GM12878 (cell line): ENCODE data around the gene ZFP64. TPM values are rescaled to one million over a fixed set of nuclear protein-coding genes. Genes with fewer than 3 reads are reported as not detected.
A peak's percentile ranks its signal among the peaks of the same experiment; 100 is the strongest.

Experiments used
- ATAC-seq: fragments of 200-7000 bp; cut with Tn5 transposase; 3 replicates; pipeline ENCODE4 v1.9.1; 2020; ENCODE audit warnings: mild to moderate bottlenecking, moderate library complexity
- BruUV-seq: library from RNA; stranded (reverse); fragments of 400-500 nt; replicated peaks from 2 replicates; lab custom pipeline; 2021; lab: Mats Ljungman, UMichigan
- CTCF ChIA-PET: fragments of 300-600 bp; sonication (Branson Sonifier 250); formaldehyde crosslinking; extraction: SDS; loops from one replicate; lab custom pipeline; 2021; ENCODE audit warnings: inconsistent platforms; lab: Yijun Ruan, JAX
- POLR2A ChIA-PET: fragments of 350-600 bp; formaldehyde crosslinking; extraction: SDS; loops from one replicate; lab custom pipeline; 2021; ENCODE audit warnings: inconsistent platforms; lab: Charles Lee
- RAD21 ChIA-PET: fragments of 300-600 bp; sonication (Branson Sonifier 250); formaldehyde crosslinking; loops from one replicate; lab custom pipeline; 2023; ENCODE audit warnings: antibody characterized with exemption; ENCODE audit not compliant: unreplicated experiment; lab: Charles Lee
- SMC1A ChIA-PET: fragments of 300-600 bp; sonication (Branson Sonifier 250); formaldehyde crosslinking; loops from one replicate; lab custom pipeline; 2023; ENCODE audit not compliant: unreplicated experiment, uncharacterized antibody; lab: Charles Lee
- DNase-seq: peaks from one replicate; pipeline ENCODE4 v3.0.0-alpha.2; 2011; ENCODE audit warnings: low read depth, low spot score
- FAIRE-seq: peaks from 3 replicates; lab custom pipeline; 2011; peaks lifted over from hg19 to GRCh38; lab: Jason Lieb, UNC
- H2AFZ ChIP-seq: 2 replicates; pipeline ENCODE4 v1.6.0; 2011; ENCODE audit warnings: low read depth, low read length, control low read depth; ENCODE audit not compliant: control insufficient read depth
- H3K27ac ChIP-seq: 2 replicates; pipeline ENCODE4 v1.5.1; 2011; ENCODE audit warnings: control low read depth; ENCODE audit not compliant: control insufficient read depth, insufficient read depth
- H3K27me3 ChIP-seq, 2 experiments: replicated peaks in 1 of 2; 2 replicates each; pipeline versions ENCODE4 v1.6.0 to v1.6.1; 2011; ENCODE audit warnings: low read length in 1 of 2; ENCODE audit not compliant: control insufficient read depth in 2 of 2, insufficient read depth in 2 of 2
- H3K36me3 ChIP-seq, 2 experiments: 2 replicates each; pipeline ENCODE4 v1.5.1; 2011; ENCODE audit warnings: low read length in 1 of 2; ENCODE audit not compliant: control insufficient read depth in 2 of 2, insufficient read depth in 2 of 2
- H3K4me1 ChIP-seq: 2 replicates; pipeline ENCODE4 v1.6.1; 2011; ENCODE audit warnings: mild to moderate bottlenecking, low read length, moderate library complexity, mixed read lengths; ENCODE audit not compliant: control insufficient read depth, insufficient read depth
- H3K4me2 ChIP-seq: 2 replicates; pipeline ENCODE4 v1.6.0; 2011; ENCODE audit warnings: control low read depth; ENCODE audit not compliant: control insufficient read depth, insufficient read depth
- H3K4me3 ChIP-seq: fragments of 200-600 bp; sonication (generic); 2 replicates; pipeline ENCODE4 v1.5.1; 2016
- H3K79me2 ChIP-seq: 2 replicates; pipeline ENCODE4 v1.6.0; 2011; ENCODE audit warnings: low read length; ENCODE audit not compliant: control insufficient read depth, insufficient read depth
- H3K9ac ChIP-seq: 2 replicates; pipeline ENCODE4 v1.8.0; 2011; ENCODE audit warnings: low read length, control low read depth, mixed read lengths; ENCODE audit not compliant: control insufficient read depth, insufficient read depth
- H3K9me3 ChIP-seq: replicated peaks from 3 replicates; pipeline ENCODE4 v1.5.1; 2011; ENCODE audit warnings: mild to moderate bottlenecking, low read length; ENCODE audit not compliant: control insufficient read depth, insufficient read depth
- H4K20me1 ChIP-seq: 2 replicates; pipeline ENCODE4 v1.6.0; 2011; ENCODE audit not compliant: control insufficient read depth, insufficient read depth
- BHLHE40 ChIP-seq, 2 experiments: fragments of 450-650 bp in 1 of 2; IDR thresholded peaks; 2 replicates each; pipeline ENCODE4 v1.6.1; 2011 to 2017; ENCODE audit warnings: low read depth in 2 of 2, borderline replicate concordance in 1 of 2, improper control_type of control experiment in 1 of 2, low read length in 1 of 2, mild to moderate bottlenecking in 1 of 2
- EGR1 ChIP-seq, 2 experiments: IDR thresholded peaks; 1 replicate in 1 of 2; 2 replicates in 1 of 2; pipeline ENCODE4 v1.6.1; 2011 to 2012; ENCODE audit warnings: low read depth in 2 of 2, low read length in 2 of 2, borderline replicate concordance in 1 of 2, mild to moderate bottlenecking in 1 of 2, moderate library complexity in 1 of 2
- IKZF1 ChIP-seq: fragments of 450-650 bp; conservative IDR thresholded peaks from 2 replicates; pipeline ENCODE4 v1.6.1; 2017; ENCODE audit warnings: antibody characterized with exemption, mild to moderate bottlenecking
- MTA2 ChIP-seq: fragments of 450-650 bp; IDR thresholded peaks from 2 replicates; pipeline ENCODE4 v1.6.1; 2016; ENCODE audit warnings: low read depth, mild to moderate bottlenecking, moderate library complexity
- MTA3 ChIP-seq: IDR thresholded peaks from 2 replicates; pipeline ENCODE4 v1.6.1; 2012; ENCODE audit warnings: low read length, inconsistent platforms, borderline replicate concordance
- MYB ChIP-seq: fragments of 150-350 bp; IDR thresholded peaks from 2 replicates; pipeline ENCODE4 v1.6.1; 2014; ENCODE audit warnings: mild to moderate bottlenecking, low read depth, low read length, borderline replicate concordance
- SRF ChIP-seq, 2 experiments: IDR thresholded peaks; 2 replicates each; pipeline ENCODE4 v1.6.1; 2011; ENCODE audit warnings: low read depth in 2 of 2, low read length in 2 of 2, mild to moderate bottlenecking in 1 of 2, moderate library complexity in 1 of 2
- SUPT20H ChIP-seq: IDR thresholded peaks from 2 replicates; pipeline ENCODE4 v1.6.1; 2011; ENCODE audit warnings: low read depth, mild to moderate bottlenecking, low read length, moderate library complexity, borderline replicate concordance; ENCODE audit not compliant: control insufficient read depth
- TCF7 ChIP-seq: IDR thresholded peaks from 2 replicates; pipeline ENCODE4 v1.6.1; 2014; ENCODE audit warnings: antibody characterized with exemption, borderline replicate concordance
- USF1 ChIP-seq: IDR thresholded peaks from 2 replicates; pipeline ENCODE4 v1.6.1; 2011; ENCODE audit warnings: borderline replicate concordance, low read depth, mild to moderate bottlenecking, moderate library complexity, mixed read lengths, low read length; ENCODE audit not compliant: insufficient read depth; ENCODE audit errors: extremely low read length
- ZBTB40 ChIP-seq: fragments of 450-650 bp; IDR thresholded peaks from 2 replicates; pipeline ENCODE4 v1.6.1; 2016; ENCODE audit warnings: mild to moderate bottlenecking, moderate library complexity, borderline replicate concordance
- ZNF217 ChIP-seq: fragments of 450-650 bp; IDR thresholded peaks from 2 replicates; pipeline ENCODE4 v1.6.1; 2017; ENCODE audit warnings: antibody characterized with exemption, mild to moderate bottlenecking
- WGBS: methylation state at CpG from one replicate; pipeline ENCODE4 v1.1.6; 2016; ENCODE audit warnings: low lambda C conversion rate; ENCODE audit not compliant: insufficient replicate concordance, insufficient coverage; ENCODE audit errors: missing lambda C conversion rate; 5-methylcytosine and 5-hydroxymethylcytosine counted together
- in situ Hi-C: fragments of 300-500 bp; cut with MboI; formaldehyde crosslinking; loops from 9 replicates; pipeline ENCODE4 v1.14.3; 2018; ENCODE audit warnings: mixed read lengths
- intact Hi-C: fragments of 100-400 bp; cut with micrococcal nuclease; formaldehyde crosslinking; loops from one replicate; pipeline ENCODE4 v1.14.2; 2022; ENCODE audit not compliant: unreplicated experiment
- polyA plus RNA-seq, 11 experiments: library from polyadenylated mRNA; depleted of rRNA in 4 of 11; unstranded in 6 of 11; stranded (reverse) in 5 of 11; fragments of >200 nt; fragmentation: Nextera tagmentation in 4 of 11; fragmentation: Illumina TruSeq in 1 of 11; extraction: Ambion mirVana in 4 of 11; extraction: Trizol in 1 of 11; gene quantifications; 1 replicate in 1 of 11; 2 replicates in 10 of 11; pipeline versions ENCODE4 v1.2.1 to v1.2.3, GENCODE V29; 2011 to 2016; ENCODE audit warnings: inconsistent platforms in 2 of 11, missing spikeins in 2 of 11, low read depth in 1 of 11
- total RNA-seq, 4 experiments: library from RNA; depleted of rRNA in 3 of 4; stranded (reverse); fragments of >200 nt in 3 of 4; fragmentation: Illumina TruSeq in 1 of 4; extraction: Trizol in 1 of 4; gene quantifications; 2 replicates each; pipeline versions ENCODE4 v1.2.1 to v1.2.3, GENCODE V29; 2013 to 2021
- TF ChIP-seq, protein P1 (sequence below): IDR thresholded peaks from 2 replicates; pipeline ENCODE4 v1.6.1; 2012; ENCODE audit warnings: low read length, inconsistent platforms

The ZFP64 gene
- total and polyA plus RNA-seq, 10 of the 15 experiments (the other 5 are each of a cell fraction or from before 2014, with no cell fraction given), result 2.3 to 21.8 (median 11.8) TPM

GRCh38 chr20:52191132-52191915, at the start of gene ZFP64 (continued):
- TF ChIP-seq MTA3, result no peak
- TF ChIP-seq IKZF1, result peak; percentile 98

GRCh38 chr20:52240802-52241201, 49.2 kb upstream of the ZFP64 start:
- H3K36me3 ChIP-seq, result no peaks in the 10 kb centered on the region
- FAIRE-seq (no peak), ATAC-seq (no peak), DNase-seq (no peak)
- no peaks in the 10 kb centered on the region for H3K79me2 ChIP-seq
- H3K27ac ChIP-seq, result no peak overlapping the region
- H3K4me1 ChIP-seq, result no peaks in the 10 kb centered on the region
- BruUV-seq, result no TSS peak
- H3K4me2 ChIP-seq, result no peak overlapping the region
- ChIA-PET RAD21 (interaction anchor here (2.2 kb wide), 1 partner anchor 112 kb away, joined by 7 read pairs; no protein-coding TSS in a partner anchor), SMC1A (interaction anchor here (0.6 to 1.4 kb wide), 3 partner anchors 23 to 176 kb away, joined by 3 read pairs; no protein-coding TSS in a partner anchor), CTCF (interaction anchor here (1.3 to 3.7 kb wide), 3 partner anchors 29 to 112 kb away, joined by 3 to 12 read pairs (median 4); no protein-coding TSS in a partner anchor), POLR2A (no interaction called here)
- no peaks in the 10 kb centered on the region for H3K9me3 ChIP-seq
- no peaks in the 10 kb centered on the region for H4K20me1 ChIP-seq
- H3K4me3 ChIP-seq, result no peak overlapping the region
- H2AFZ ChIP-seq, result no peak overlapping the region
- intact Hi-C loops, result no loop called here
- WGBS, result 0% methylated on average over 1 of the region's 1 CpG
- no peak for TF ChIP-seq MYB
- no peak for TF ChIP-seq SRF (IDR thresholded peaks at IDR 0.05; ENCODE audit: low read depth in 2 of 2, low read length in 2 of 2)
- TF ChIP-seq, protein P1, sequence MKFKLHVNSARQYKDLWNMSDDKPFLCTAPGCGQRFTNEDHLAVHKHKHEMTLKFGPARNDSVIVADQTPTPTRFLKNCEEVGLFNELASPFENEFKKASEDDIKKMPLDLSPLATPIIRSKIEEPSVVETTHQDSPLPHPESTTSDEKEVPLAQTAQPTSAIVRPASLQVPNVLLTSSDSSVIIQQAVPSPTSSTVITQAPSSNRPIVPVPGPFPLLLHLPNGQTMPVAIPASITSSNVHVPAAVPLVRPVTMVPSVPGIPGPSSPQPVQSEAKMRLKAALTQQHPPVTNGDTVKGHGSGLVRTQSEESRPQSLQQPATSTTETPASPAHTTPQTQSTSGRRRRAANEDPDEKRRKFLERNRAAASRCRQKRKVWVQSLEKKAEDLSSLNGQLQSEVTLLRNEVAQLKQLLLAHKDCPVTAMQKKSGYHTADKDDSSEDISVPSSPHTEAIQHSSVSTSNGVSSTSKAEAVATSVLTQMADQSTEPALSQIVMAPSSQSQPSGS, result no peak
- no peak for TF ChIP-seq SUPT20H
- TF ChIP-seq EGR1 (IDR thresholded peaks at IDR 0.05; ENCODE audit: borderline replicate concordance in 1 of 2, low read depth in 2 of 2, low read length in 2 of 2), result no peak
- no peak for TF ChIP-seq ZNF217
- TF ChIP-seq USF1, result no peak
- no peak for TF ChIP-seq BHLHE40 (IDR thresholded peaks at IDR 0.05; ENCODE audit: borderline replicate concordance in 1 of 2, low read depth in 2 of 2, low read length in 1 of 2)
- TF ChIP-seq ZBTB40, result no peak
- TF ChIP-seq TCF7, result no peak
- TF ChIP-seq MTA2, result no peak
- no peaks in the 10 kb centered on the region for H3K27me3 ChIP-seq
- no peak overlapping the region for H3K9ac ChIP-seq
- in situ Hi-C loops, result no loop called here
